ENCODE measurements around the gene BOD1L1. TPM values are rescaled to one million over a fixed set of nuclear protein-coding genes. Genes with fewer than 3 reads are reported as not detected.

BOD1L1 gene
- total RNA-seq, 1 experiment from 2014 or later, result 14.3 TPM

DNA sequence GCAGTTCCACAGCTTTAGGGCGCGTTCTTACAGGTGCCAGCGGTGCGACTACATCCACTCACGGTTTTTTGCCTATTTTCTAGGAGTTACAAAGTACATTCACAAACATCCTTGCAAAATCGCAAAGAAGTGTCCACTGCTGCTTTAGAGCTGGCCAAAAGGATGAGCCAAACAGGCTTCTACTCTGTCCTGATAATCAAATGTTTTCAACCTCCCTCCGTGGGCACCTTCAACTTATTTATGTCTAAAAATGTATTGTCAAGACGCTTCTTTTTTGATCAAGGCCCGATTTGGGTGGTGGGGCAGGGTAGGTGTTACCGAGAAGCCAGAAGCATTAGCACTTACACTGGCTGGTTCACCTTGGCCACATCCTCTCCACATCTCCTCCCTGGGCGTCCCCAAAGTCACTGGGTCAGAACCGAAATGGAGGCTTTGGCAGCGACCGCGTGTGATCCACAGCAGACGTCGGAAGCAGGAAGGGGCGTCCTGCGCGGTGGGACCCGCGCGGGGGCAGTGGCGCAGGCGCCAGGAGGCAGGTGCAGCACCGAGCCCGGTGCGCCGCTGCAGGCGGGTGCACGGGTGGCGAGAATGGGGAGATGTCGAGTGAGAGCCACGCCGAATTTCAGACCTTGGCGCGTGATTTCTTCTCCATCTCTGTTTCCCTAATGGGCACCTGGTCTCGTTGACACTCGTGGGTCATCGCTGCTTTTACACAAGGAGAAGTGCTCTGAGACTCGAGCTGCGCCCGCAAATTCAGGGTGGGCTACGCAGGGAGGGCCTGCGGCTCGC is 100.1 kb downstream of the BOD1L1 start:
- no peak for DNase-seq (ENCODE audit: extremely low read depth, low read depth)

DNA sequence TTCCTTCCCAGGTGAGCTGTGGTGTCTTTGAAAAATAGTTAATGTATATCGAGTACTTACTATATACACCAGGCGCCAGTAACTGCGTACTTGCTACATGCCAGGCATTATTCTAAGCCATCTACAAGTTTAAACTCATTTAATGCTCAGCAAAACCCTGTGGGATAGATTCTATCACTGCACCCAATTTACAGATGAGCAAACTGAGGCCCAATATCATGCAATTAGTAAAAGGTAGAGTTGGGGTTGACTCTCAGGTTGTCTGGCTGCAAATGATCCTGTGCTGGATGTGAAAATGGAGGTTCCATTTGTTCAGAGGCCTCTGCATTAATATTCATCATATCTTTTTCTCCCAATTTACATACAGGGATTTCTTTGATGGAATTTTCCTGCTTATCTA is 100.9 kb downstream of the BOD1L1 start:
- DNase-seq (ENCODE audit: extremely low read depth, low read depth), result no peak

DNA sequence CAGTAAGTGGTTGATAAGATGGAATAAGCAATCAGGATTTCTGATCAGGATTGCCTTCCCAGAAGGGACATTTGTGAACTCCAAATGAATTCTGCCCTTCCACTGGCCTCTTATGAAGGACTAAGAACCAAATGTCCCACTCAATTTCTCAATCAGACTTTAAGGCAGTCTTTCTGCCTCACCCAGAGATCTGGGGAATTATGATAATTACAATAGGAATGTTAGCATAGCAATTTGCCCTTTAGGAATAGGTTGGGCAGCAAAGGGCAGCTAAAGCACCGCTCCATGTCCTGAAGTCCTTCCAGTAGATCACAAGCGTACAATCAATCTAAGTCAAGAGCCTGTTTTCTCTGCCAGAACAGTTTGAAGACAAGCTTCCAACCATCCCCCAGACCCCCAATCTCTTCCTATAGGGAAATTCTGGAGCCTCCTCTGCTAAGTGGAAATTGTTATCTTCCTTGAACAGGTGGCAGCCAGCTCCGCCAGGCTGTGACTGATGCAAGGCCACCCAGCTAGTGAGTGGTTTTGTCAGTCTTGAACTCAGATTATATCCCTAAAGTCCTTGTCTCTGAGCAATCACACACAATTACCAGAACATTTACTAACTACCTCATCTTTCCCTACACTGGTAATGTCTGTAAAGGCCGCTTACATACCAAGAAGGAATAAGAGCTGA is 101.8 kb downstream of the BOD1L1 start:
- no peak for DNase-seq (ENCODE audit: extremely low read depth, low read depth)

DNA sequence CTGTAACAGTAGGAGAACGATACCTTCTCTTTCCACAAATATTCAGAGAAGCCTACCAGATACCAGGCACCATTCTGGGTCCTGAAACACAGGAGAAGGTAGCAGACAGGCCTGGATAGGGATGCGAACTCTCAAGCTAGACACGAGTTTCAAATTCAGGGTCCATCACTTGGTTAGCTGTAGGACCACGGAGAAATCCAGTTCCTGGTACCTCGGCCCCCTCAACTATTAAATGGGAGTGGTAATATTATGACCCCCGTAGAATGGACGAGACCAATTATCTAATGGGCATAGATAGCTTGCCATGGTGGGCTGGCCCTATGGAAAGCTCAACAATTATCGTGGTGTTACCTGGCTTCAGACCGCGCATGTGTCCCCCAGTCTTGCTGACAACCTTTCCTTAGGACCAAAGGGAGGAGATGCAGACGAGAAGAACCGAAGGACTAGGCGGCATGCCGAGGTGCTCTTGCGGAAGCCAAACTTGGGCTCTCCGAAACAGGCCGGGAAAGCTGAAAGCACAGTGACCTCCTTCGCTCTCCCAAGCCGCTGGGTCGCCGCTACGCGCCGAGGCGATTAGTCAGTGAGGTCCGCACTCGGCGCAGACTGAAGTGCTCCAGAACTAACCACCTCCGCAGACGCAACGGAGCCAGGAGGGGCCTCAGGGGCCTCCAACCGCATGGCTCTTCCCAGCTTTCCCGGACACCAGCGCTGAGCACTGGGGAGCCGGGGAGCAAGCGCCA is 102.9 kb downstream of the BOD1L1 start:
- DNase-seq (ENCODE audit: extremely low read depth, low read depth), result no peak

- no peak for DNase-seq (ENCODE audit: extremely low read depth, low read depth)
These were observed 103.7 kb downstream of the BOD1L1 start for GRCh38 chr4:13523591-13524503.

DNA sequence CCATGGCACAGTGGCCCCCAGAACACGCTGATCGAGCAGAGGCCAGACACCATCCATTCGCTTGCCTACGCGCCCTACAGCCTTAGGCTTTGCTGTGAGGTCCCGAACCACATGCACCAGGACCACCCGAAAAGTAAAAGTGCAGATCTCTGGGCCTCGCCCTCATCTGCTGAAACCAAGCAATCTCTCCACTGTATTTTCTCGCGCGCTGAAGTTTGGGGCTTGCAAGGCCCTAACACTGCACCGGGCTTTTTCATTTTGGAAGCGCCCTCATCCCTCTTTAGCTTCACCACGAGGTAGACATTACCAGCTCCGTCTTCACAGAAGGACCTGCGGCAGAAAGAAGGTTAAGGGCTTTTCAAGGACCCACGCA is 104.4 kb downstream of the BOD1L1 start:
- DNase-seq (ENCODE audit: extremely low read depth, low read depth), result no peak

- no peak for DNase-seq (ENCODE audit: extremely low read depth, low read depth)
These were observed 105.0 kb downstream of the BOD1L1 start for GRCh38 chr4:13522282-13523104.

GRCh38 chr4:13521047-13521446 is 106.5 kb downstream of the BOD1L1 start:
- no peak for DNase-seq (ENCODE audit: extremely low read depth, low read depth)

Small RNAs within 50 kb of the gene (small RNA-seq; reads per million reads assigned to genes)
- gene MIR5091, result 0 to 0.19 reads per million in 2 experiments

Other genes with a start within 250 kb of the BOD1L1 start
- gene RAB28, start 143.4 kb downstream of the BOD1L1 start, total RNA-seq (2014; rRNA removed; shearing (Covaris generic)), result 10.8 and 17.2 TPM in 2 replicates
- gene NKX3-2, start 83.2 kb downstream of the BOD1L1 start, total RNA-seq (2014; rRNA removed; shearing (Covaris generic)), result 0.12 and 0.38 TPM in 2 replicates